HEK293 (cell line): Measurements from ENCODE around the gene PUM1.

Experiments
- CTCF ChIA-PET: fragments of 350-600 bp; formaldehyde crosslinking; extraction: SDS; loops from one replicate; lab custom pipeline; 2021; ENCODE audit warnings: antibody characterized with exemption; lab: Yijun Ruan, JAX
- POLR2A ChIA-PET: fragments of 300-600 bp; formaldehyde crosslinking; extraction: SDS; loops from one replicate; lab custom pipeline; 2020; ENCODE audit warnings: antibody characterized with exemption, inconsistent platforms; lab: Yijun Ruan, JAX
- H3K27ac ChIP-seq: fragments of 200-500 bp; sonication (Bioruptor generic); 2 replicates; pipeline ENCODE4 v1.5.1; 2014; ENCODE audit warnings: low read depth, low read length, control low read depth, inconsistent platforms; ENCODE audit errors: extremely low read depth
- H3K36me3 ChIP-seq, 2 experiments: fragments of 200-500 bp in 1 of 2; sonication (Bioruptor generic) in 1 of 2; 1 replicate in 1 of 2; 2 replicates in 1 of 2; pipeline ENCODE4 v1.5.1; 2014 to 2017; ENCODE audit warnings: inconsistent platforms in 2 of 2, low read length in 2 of 2; ENCODE audit not compliant: control insufficient read depth in 2 of 2, insufficient read depth in 1 of 2
- H3K4me1 ChIP-seq: fragments of 200-500 bp; sonication (Bioruptor generic); 2 replicates; pipeline ENCODE4 v1.5.1; 2014; ENCODE audit warnings: mild to moderate bottlenecking, low read length, inconsistent platforms; ENCODE audit not compliant: control insufficient read depth, insufficient read depth
- H3K4me3 ChIP-seq: 2 replicates; pipeline ENCODE4 v1.5.1; 2011; ENCODE audit warnings: low read depth, mild to moderate bottlenecking, control low read depth, low read length, moderate library complexity
- H3K9me3 ChIP-seq: fragments of 200-500 bp; sonication (Bioruptor generic); 2 replicates; pipeline ENCODE4 v1.5.1; 2014; ENCODE audit warnings: low read depth, low read length, inconsistent platforms; ENCODE audit not compliant: control insufficient read depth, insufficient read depth
- GLIS1 ChIP-seq: fragments of 450-650 bp; formaldehyde crosslinking; IDR thresholded peaks from 2 replicates; pipeline ENCODE4 v1.5.1; 2016; ENCODE audit warnings: missing biosample characterization, missing genetic modification characterization
- GLIS2 ChIP-seq: fragments of 450-650 bp; formaldehyde crosslinking; IDR thresholded peaks from 2 replicates; pipeline ENCODE4 v1.5.1; 2016; ENCODE audit warnings: missing biosample characterization, missing genetic modification characterization
- HIC1 ChIP-seq: fragments of 450-650 bp; formaldehyde crosslinking; IDR thresholded peaks from 2 replicates; pipeline ENCODE4 v1.5.1; 2016; ENCODE audit warnings: missing biosample characterization, missing genetic modification characterization
- HOXA7 ChIP-seq: sonication (generic); formaldehyde crosslinking; IDR thresholded peaks from 2 replicates; pipeline ENCODE4 v1.8.1; 2022; ENCODE audit warnings: missing genetic modification reagents, borderline replicate concordance
- PATZ1 ChIP-seq: fragments of 450-650 bp; formaldehyde crosslinking; IDR thresholded peaks from 2 replicates; pipeline ENCODE4 v1.5.1; 2016; ENCODE audit warnings: missing biosample characterization, missing genetic modification characterization
- SP7 ChIP-seq: fragments of 450-650 bp; formaldehyde crosslinking; IDR thresholded peaks from 2 replicates; pipeline ENCODE4 v1.5.1; 2016; ENCODE audit warnings: missing biosample characterization, missing genetic modification characterization
- TCF7L2 ChIP-seq: IDR thresholded peaks from 2 replicates; pipeline ENCODE4 v1.6.1; 2011; ENCODE audit warnings: low read depth, mild to moderate bottlenecking, inconsistent platforms, low read length, moderate library complexity, borderline replicate concordance
- ZBTB26 ChIP-seq: fragments of 450-650 bp; formaldehyde crosslinking; optimal IDR thresholded peaks from 2 replicates; pipeline ENCODE3; 2016; ENCODE audit warnings: missing biosample characterization, mild to moderate bottlenecking, missing genetic modification characterization
- ZBTB8A ChIP-seq: fragments of 450-650 bp; formaldehyde crosslinking; IDR thresholded peaks from 2 replicates; pipeline ENCODE4 v1.5.1; 2016; ENCODE audit warnings: missing biosample characterization, missing genetic modification characterization
- ZIC2 ChIP-seq: fragments of 450-650 bp; formaldehyde crosslinking; IDR thresholded peaks from 2 replicates; pipeline ENCODE4 v1.5.1; 2016; ENCODE audit warnings: missing biosample characterization, missing genetic modification characterization
- ZNF121 ChIP-seq: fragments of 450-650 bp; formaldehyde crosslinking; IDR thresholded peaks from 2 replicates; pipeline ENCODE4 v1.5.1; 2016; ENCODE audit warnings: missing biosample characterization, missing genetic modification characterization
- ZNF169 ChIP-seq: fragments of 450-650 bp; formaldehyde crosslinking; IDR thresholded peaks from 2 replicates; pipeline ENCODE4 v1.5.1; 2016; ENCODE audit warnings: missing biosample characterization, missing genetic modification characterization
- ZNF184 ChIP-seq: fragments of 450-650 bp; IDR thresholded peaks from 2 replicates; pipeline ENCODE4 v1.5.1; 2018; ENCODE audit warnings: missing biosample characterization, mild to moderate bottlenecking, missing genetic modification characterization
- ZNF248 ChIP-seq: fragments of 450-650 bp; formaldehyde crosslinking; IDR thresholded peaks from 2 replicates; pipeline ENCODE4 v1.5.1; 2017; ENCODE audit warnings: missing biosample characterization, missing genetic modification characterization
- ZNF292 ChIP-seq: fragments of 450-650 bp; formaldehyde crosslinking; IDR thresholded peaks from 2 replicates; pipeline ENCODE4 v1.5.1; 2016; ENCODE audit warnings: low read depth, missing biosample characterization, missing genetic modification characterization, borderline replicate concordance
- ZNF324 ChIP-seq: fragments of 450-650 bp; formaldehyde crosslinking; IDR thresholded peaks from 2 replicates; pipeline ENCODE4 v1.5.1; 2016; ENCODE audit warnings: missing biosample characterization, missing genetic modification characterization
- ZNF335 ChIP-seq: fragments of 450-650 bp; formaldehyde crosslinking; conservative IDR thresholded peaks from 2 replicates; pipeline ENCODE4 v1.5.1; 2016; ENCODE audit warnings: missing biosample characterization, missing genetic modification characterization
- ZNF362 ChIP-seq: fragments of 450-650 bp; formaldehyde crosslinking; IDR thresholded peaks from 2 replicates; pipeline ENCODE4 v1.5.1; 2016; ENCODE audit warnings: missing biosample characterization, missing genetic modification characterization
- ZNF394 ChIP-seq: fragments of 450-650 bp; formaldehyde crosslinking; IDR thresholded peaks from 2 replicates; pipeline ENCODE4 v1.5.1; 2016; ENCODE audit warnings: missing biosample characterization, missing genetic modification characterization, mild to moderate bottlenecking, moderate library complexity, borderline replicate concordance
- ZNF433 ChIP-seq: fragments of 450-650 bp; formaldehyde crosslinking; IDR thresholded peaks from 2 replicates; pipeline ENCODE4 v1.5.1; 2016; ENCODE audit warnings: missing biosample characterization, missing genetic modification characterization, low read depth
- ZNF473 ChIP-seq: fragments of 450-650 bp; formaldehyde crosslinking; IDR thresholded peaks from 2 replicates; pipeline ENCODE4 v1.5.1; 2017; ENCODE audit warnings: missing biosample characterization, missing genetic modification characterization
- ZNF514 ChIP-seq: fragments of 450-650 bp; formaldehyde crosslinking; IDR thresholded peaks from 2 replicates; pipeline ENCODE4 v1.5.1; 2016; ENCODE audit warnings: missing biosample characterization, missing genetic modification characterization
- ZNF521 ChIP-seq: fragments of 450-650 bp; formaldehyde crosslinking; IDR thresholded peaks from 2 replicates; pipeline ENCODE4 v1.5.1; 2017; ENCODE audit warnings: missing biosample characterization, mild to moderate bottlenecking, missing genetic modification characterization
- ZNF544 ChIP-seq: fragments of 450-650 bp; formaldehyde crosslinking; IDR thresholded peaks from 2 replicates; pipeline ENCODE4 v1.5.0; 2017; ENCODE audit warnings: missing biosample characterization, missing genetic modification characterization
- ZNF571 ChIP-seq: fragments of 450-650 bp; formaldehyde crosslinking; IDR thresholded peaks from 2 replicates; pipeline ENCODE4 v1.5.0; 2017; ENCODE audit warnings: missing biosample characterization, missing genetic modification characterization
- ZNF600 ChIP-seq: fragments of 450-650 bp; formaldehyde crosslinking; IDR thresholded peaks from 2 replicates; pipeline ENCODE4 v1.5.1; 2016; ENCODE audit warnings: missing biosample characterization, missing genetic modification characterization
- ZNF768 ChIP-seq: fragments of 450-650 bp; formaldehyde crosslinking; IDR thresholded peaks from 2 replicates; pipeline ENCODE4 v1.5.1; 2018; ENCODE audit warnings: missing biosample characterization, mild to moderate bottlenecking, missing genetic modification characterization
- ZNF792 ChIP-seq: fragments of 450-650 bp; formaldehyde crosslinking; IDR thresholded peaks from 2 replicates; pipeline ENCODE4 v1.5.1; 2016; ENCODE audit warnings: missing biosample characterization, missing genetic modification characterization

Gene PUM1

GRCh38 chr1:30909365-30910068 lies 156.0 kb downstream of the PUM1 start:
- ChIA-PET CTCF (interaction anchor here (0.6 to 7.7 kb wide), 6 partner anchors 42 to 189 kb away, joined by 3 to 434 read pairs (median 42); no protein-coding TSS in a partner anchor), POLR2A (interaction anchor here (2.2 kb wide), 1 partner anchor 108 kb away, joined by 6 read pairs; no protein-coding TSS in a partner anchor)
- Histone ChIP-seq H3K4me3 (no peak overlapping the region), H3K36me3 (no peaks in the 10 kb centered on the region), H3K27ac (no peak overlapping the region), H3K9me3 (no peaks in the 10 kb centered on the region), H3K4me1 (peaks cover 8% of the 10 kb centered on the region; the same call in 1 of the 2 replicates)
- TF ChIP-seq SP7 (tag by site-specific recombination) (0 out of 2 replicates have a peak, but pooled peaks have one; percentile 0), ZNF335 (tag by site-specific recombination) (no peak), ZNF292 (tag by site-specific recombination) (no peak), PATZ1 (peak; percentile 56; the same call in 1 of the 2 replicates), GLIS2 (tag by site-specific recombination) (peak; percentile 91), ZNF600 (tag by site-specific recombination) (0 out of 2 replicates have a peak, but pooled peaks have one; percentile 22), ZIC2 (tag by site-specific recombination) (peak; percentile 67), ZNF394 (tag by site-specific recombination) (no peak), GLIS1 (tag by site-specific recombination) (peak; percentile 95), TCF7L2 (no peak), ZNF792 (tag by site-specific recombination) (no peak)

GRCh38 chr1:30908696-30909364 lies 156.7 kb downstream of the PUM1 start, which contains the start of gene SDC3:
Gene SDC3, minus strand, starts transcription at chr1:30908758. Its CDS starts 172 bp downstream, at chr1:30908586.
- Histone ChIP-seq H3K36me3 (no peaks in the 10 kb centered on the region), H3K27ac (no peak within 1 kb of the TSS), H3K4me1 (peaks cover 8% of the 10 kb centered on the region; the same call in 1 of the 2 replicates), H3K4me3 (peak within 1 kb of the TSS; percentile 21), H3K9me3 (no peaks in the 10 kb centered on the region)
- ChIA-PET CTCF (interaction anchor here (0.6 to 7.7 kb wide), 5 partner anchors 106 to 189 kb away, joined by 3 to 434 read pairs (median 78); no protein-coding TSS in a partner anchor), POLR2A (interaction anchor here (2.2 kb wide), 1 partner anchor 107 kb away, joined by 6 read pairs; no protein-coding TSS in a partner anchor)
- no peak for TF ChIP-seq ZNF521
- TF ChIP-seq ZNF248 (tag by site-specific recombination) = no peak
- no peak for TF ChIP-seq ZNF514 (tag by site-specific recombination)
- no peak for TF ChIP-seq ZNF324
- no peak for TF ChIP-seq ZNF792 (tag by site-specific recombination)
- TF ChIP-seq ZNF433 (tag by site-specific recombination) = no peak
- no peak for TF ChIP-seq ZNF169 (tag by site-specific recombination)
- TF ChIP-seq ZNF768 = 0 out of 2 replicates have a peak, but pooled peaks have one; percentile 14
- 0 out of 2 replicates have a peak, but pooled peaks have one; percentile 21 for TF ChIP-seq SP7 (tag by site-specific recombination)
- no peak for TF ChIP-seq ZNF571 (tag by site-specific recombination)
- peak; percentile 24 for TF ChIP-seq ZBTB26 (tag by site-specific recombination)
- TF ChIP-seq ZNF473 = no peak
- no peak for TF ChIP-seq ZNF184 (tag by site-specific recombination)
- no peak for TF ChIP-seq HIC1 (tag by site-specific recombination)
- no peak for TF ChIP-seq HOXA7 (CRISPR knock-in tag)
- TF ChIP-seq ZNF362 (tag by site-specific recombination) = no peak
- no peak for TF ChIP-seq ZNF544 (tag by site-specific recombination)
- TF ChIP-seq ZNF121 (tag by site-specific recombination) = no peak
- peak; percentile 49 for TF ChIP-seq ZBTB8A (tag by site-specific recombination)
